ENCODE measurements around the gene SENP5.

The SENP5 gene

DNA sequence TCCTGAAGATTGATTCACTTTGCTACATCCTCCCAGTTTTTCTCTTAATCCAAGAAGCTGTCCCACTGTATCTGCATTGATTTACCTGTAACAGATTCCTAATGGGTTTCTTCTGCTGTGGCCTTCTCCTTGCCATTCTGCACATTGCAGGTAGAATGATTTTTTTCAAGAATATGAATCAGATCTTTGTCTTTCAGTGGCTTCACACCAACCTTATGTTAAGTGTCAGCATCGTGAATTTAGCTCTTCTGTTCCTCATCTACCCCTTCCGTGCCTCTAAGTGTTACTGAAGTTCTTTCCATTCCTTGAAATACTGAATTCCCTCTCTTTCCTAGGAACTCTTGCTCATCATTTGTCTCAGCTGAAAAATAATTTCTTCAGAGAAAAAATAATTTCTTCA lies 7.5 kb downstream of the SENP5 start:
- Histone ChIP-seq H3K27ac (no peak overlapping the region), H3K4me3 (no peak overlapping the region)
- TF ChIP-seq, protein P1, sequence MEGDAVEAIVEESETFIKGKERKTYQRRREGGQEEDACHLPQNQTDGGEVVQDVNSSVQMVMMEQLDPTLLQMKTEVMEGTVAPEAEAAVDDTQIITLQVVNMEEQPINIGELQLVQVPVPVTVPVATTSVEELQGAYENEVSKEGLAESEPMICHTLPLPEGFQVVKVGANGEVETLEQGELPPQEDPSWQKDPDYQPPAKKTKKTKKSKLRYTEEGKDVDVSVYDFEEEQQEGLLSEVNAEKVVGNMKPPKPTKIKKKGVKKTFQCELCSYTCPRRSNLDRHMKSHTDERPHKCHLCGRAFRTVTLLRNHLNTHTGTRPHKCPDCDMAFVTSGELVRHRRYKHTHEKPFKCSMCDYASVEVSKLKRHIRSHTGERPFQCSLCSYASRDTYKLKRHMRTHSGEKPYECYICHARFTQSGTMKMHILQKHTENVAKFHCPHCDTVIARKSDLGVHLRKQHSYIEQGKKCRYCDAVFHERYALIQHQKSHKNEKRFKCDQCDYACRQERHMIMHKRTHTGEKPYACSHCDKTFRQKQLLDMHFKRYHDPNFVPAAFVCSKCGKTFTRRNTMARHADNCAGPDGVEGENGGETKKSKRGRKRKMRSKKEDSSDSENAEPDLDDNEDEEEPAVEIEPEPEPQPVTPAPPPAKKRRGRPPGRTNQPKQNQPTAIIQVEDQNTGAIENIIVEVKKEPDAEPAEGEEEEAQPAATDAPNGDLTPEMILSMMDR (IDR thresholded peaks at IDR 0.05), result no peak
- no peak for DNase-seq (ENCODE audit: low spot score)

DNA sequence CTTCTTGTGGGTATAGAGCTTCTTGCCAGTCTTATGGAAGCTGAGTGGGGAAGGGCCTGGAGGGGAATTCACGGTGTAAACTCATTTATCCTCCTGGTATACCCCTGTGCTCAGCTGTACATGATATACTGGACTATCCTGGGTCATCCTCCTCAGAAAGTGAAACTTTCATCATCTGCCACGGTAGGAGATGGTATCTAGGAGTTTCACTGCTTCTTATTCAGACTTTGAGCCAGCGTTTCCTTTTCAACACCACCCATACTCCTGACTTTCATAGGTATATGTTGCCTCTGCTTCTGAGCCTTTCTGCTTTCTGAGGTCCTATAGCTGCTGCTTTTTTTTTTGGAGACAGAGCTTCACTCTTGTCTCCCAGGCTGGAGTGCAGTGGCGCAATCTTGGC lies 15.6 kb downstream of the SENP5 start:
- Histone ChIP-seq H3K27ac (no peak overlapping the region), H3K4me3 (no peak overlapping the region)
- DNase-seq (ENCODE audit: low spot score), result no peak
- TF ChIP-seq, protein P1 (IDR thresholded peaks at IDR 0.05), result no peak

DNA sequence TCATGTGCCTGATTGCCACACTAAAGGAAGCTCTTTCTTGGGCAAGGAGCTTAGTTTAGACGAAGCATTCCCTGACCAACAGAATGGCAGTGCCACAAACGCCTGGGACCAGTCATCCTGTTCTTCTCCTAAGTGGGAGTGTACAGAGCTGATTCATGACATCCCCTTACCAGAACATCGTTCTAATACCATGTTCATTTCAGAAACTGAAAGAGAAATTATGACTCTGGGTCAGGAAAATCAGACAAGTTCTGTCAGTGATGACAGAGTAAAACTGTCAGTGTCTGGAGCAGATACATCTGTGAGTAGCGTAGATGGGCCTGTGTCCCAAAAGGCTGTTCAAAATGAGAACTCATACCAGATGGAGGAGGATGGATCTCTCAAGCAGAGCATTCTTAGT lies 18.4 kb downstream of the SENP5 start:
- Histone ChIP-seq H3K4me3 (no peak overlapping the region), H3K27ac (no peak overlapping the region)
- TF ChIP-seq, protein P1 (IDR thresholded peaks at IDR 0.05), result no peak
- DNase-seq (ENCODE audit: low spot score), result no peak

DNA sequence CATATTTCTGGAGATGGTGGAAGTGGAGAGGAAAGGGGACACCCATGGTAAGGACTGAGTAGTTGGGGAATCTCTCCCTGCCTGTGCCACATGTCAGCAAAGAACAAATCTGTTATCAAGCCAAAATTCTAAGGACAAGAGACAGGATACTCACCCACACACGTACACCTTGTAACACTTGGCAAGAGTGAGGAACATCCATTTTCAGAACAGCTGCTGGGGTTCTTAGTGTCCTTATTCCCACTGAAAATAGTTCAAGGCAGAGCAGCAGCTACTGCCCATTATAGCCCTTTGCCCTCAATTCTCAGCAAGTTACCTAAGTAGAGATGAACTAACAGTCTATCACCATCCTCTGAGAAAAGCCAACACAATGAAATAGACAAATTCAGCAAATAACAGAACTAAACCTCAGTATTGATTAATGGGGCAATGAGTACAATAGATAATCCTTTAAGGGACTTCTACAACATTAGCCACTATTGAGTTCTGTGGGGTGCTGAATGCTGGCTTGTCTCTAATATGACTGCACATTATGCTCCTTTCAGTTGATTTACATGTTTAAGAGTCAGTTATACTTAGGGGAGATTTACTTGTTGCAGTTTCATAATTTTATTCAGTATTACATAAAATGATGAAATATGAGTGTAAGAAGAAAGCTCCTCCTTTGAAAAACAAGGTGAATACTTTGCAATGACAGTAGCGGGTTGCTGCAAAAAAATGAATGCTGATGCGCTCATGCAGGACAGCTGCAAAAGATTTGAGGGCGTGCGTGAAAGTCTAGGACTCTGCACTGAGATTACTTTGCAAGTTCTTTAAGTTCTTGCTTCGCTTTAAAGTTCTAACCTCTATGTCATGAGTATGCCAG lies 22.4 kb downstream of the SENP5 start:
- DNase-seq (ENCODE audit: low spot score), result no peak
- H3K27ac ChIP-seq, result no peak overlapping the region
- H3K4me3 ChIP-seq, result no peak overlapping the region
- TF ChIP-seq, protein P1 (IDR thresholded peaks at IDR 0.05), result no peak

DNA sequence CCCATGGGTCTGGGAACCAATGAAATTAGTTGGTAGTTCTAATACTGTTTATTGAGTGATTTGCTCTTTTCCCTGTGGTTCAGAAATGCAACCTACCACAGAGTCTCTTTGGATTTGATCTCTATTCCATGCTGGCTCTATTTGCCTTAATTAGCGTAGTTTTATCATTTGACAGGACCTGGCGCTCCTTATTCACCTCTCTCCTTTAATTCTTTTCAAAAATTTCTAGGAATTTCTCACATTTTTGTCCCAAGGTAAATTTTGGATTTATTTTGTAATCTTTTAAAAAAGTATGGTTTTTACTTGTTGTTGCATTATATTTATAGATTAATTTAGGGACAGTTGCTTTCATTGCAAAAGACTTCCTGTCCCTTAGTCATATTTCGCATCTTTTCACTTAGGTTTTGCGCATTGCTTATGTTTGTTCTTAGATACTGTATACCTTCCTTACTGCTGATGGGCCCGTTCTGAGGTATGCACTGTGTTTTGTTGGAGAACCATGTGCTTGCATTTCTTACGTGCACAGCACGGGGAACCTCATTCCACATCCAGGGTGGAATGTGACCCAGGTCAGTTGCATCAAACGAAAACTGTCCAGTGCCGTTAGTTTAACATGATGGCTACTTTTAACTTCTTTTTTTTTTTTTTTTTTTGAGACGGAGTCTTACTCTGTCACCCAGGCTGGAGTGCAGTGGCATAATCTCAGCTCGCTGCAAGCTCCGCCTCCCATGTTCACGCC lies 27.0 kb downstream of the SENP5 start:
- H3K27ac ChIP-seq, result no peak overlapping the region
- H3K4me3 ChIP-seq, result no peak overlapping the region
- DNase-seq (ENCODE audit: low spot score), result no peak
- TF ChIP-seq, protein P1 (IDR thresholded peaks at IDR 0.05), result no peak

DNA sequence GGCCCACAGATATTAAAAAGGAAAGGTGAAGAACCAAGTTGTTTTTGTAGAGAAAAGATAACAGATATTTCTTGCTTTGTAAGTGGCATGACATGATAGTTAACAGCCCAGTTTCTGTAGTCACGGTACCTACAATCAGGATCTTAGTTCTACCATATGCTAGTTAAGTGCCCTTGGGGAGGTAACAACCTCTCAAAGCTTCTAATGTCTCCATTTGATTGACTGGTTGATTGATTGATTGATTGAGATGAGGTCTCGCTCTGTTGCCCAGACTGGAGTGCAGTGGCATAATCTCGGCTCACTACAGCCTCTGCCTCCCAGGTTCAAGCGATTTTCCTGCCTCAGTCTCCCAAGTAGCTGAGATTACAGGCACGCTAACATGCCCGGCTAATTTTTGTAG lies 28.5 kb downstream of the SENP5 start:
- Histone ChIP-seq H3K27ac (no peak overlapping the region), H3K4me3 (no peak overlapping the region)
- no peak for DNase-seq (ENCODE audit: low spot score)
- TF ChIP-seq, protein P1 (IDR thresholded peaks at IDR 0.05), result no peak

Measured in coronary artery (tissue), 2 donors.